HG03520 (cell line): ENCODE measurements around the gene LMAN2L.
A peak's percentile ranks its signal among the peaks of the same experiment; 100 is the strongest.

ENCODE experiments used
- ATAC-seq: cut with Tn5 transposase; IDR thresholded peaks from one replicate; pipeline ENCODE4 v1.9.1; 2021; ENCODE audit warnings: mild to moderate bottlenecking, moderate library complexity; ENCODE audit not compliant: unreplicated experiment

The LMAN2L gene

GRCh38 chr2:96739633-96740428 is at the start of gene LMAN2L:
LMAN2L (minus strand) TSS chr2:96740064; CDS start chr2:96740040, 24 bp downstream.
- peak; percentile 98 for ATAC-seq

GRCh38 chr2:96789245-96789617 is 49.4 kb upstream of the LMAN2L start:
- no peak for ATAC-seq

GRCh38 chr2:96788442-96789244 is 48.8 kb upstream of the LMAN2L start:
- no peak for ATAC-seq

- ATAC-seq: no peak
Observed at GRCh38 chr2:96787411-96787810, 47.5 kb upstream of the LMAN2L start.

GRCh38 chr2:96783388-96783787 is 43.5 kb upstream of the LMAN2L start:
- ATAC-seq: no peak

- no peak for ATAC-seq
Observed at GRCh38 chr2:96775160-96775559, 35.3 kb upstream of the LMAN2L start.

- no peak for ATAC-seq
Observed at GRCh38 chr2:96773922-96774321, 34.1 kb upstream of the LMAN2L start.

- ATAC-seq: peak; percentile 47
Observed at GRCh38 chr2:96772903-96773671, 33.2 kb upstream of the LMAN2L start.

- ATAC-seq: no peak
Observed at GRCh38 chr2:96771796-96772618, 32.1 kb upstream of the LMAN2L start.

- ATAC-seq: no peak
Observed at GRCh38 chr2:96770442-96771202, 30.8 kb upstream of the LMAN2L start.

- no peak for ATAC-seq
Observed at GRCh38 chr2:96769814-96770213, 29.9 kb upstream of the LMAN2L start.

- ATAC-seq: no peak
Observed at GRCh38 chr2:96768083-96768561, 28.3 kb upstream of the LMAN2L start.

GRCh38 chr2:96767135-96767871 is 27.4 kb upstream of the LMAN2L start:
- ATAC-seq: no peak

- ATAC-seq: no peak
Observed at GRCh38 chr2:96764253-96764637, 24.4 kb upstream of the LMAN2L start.

GRCh38 chr2:96763511-96764252 is 23.8 kb upstream of the LMAN2L start:
- ATAC-seq: no peak

- ATAC-seq: no peak
Observed at GRCh38 chr2:96762529-96763311, 22.9 kb upstream of the LMAN2L start.
